Karpas-422 (cell line): ENCODE measurements around the gene NFE2L3. TPM values are rescaled to one million over a fixed set of nuclear protein-coding genes. Genes with fewer than 3 reads are reported as not detected.
"Not testable (repeated sequence)": the region's sequence is repeated elsewhere in the genome, so short reads cannot be mapped to it uniquely, and the experiment has no call there.

Source experiments
- DNase-seq: peaks from one replicate; pipeline ENCODE4 v3.0.0-alpha.2; 2015
- H2AFZ ChIP-seq: fragments of 200-600 bp; sonication (generic); 2 replicates; pipeline ENCODE4 v1.6.1; 2014; ENCODE audit warnings: antibody characterized with exemption, low read length, mixed read lengths
- H3K27ac ChIP-seq: fragments of 200-600 bp; sonication (generic); 2 replicates; pipeline ENCODE4 v1.5.1; 2014; ENCODE audit warnings: mild to moderate bottlenecking, low read length, moderate library complexity
- H3K27me3 ChIP-seq: fragments of 200-600 bp; sonication (generic); 2 replicates; pipeline ENCODE4 v1.6.1; 2014; ENCODE audit warnings: low read length, mixed read lengths
- H3K36me3 ChIP-seq: fragments of 200-600 bp; sonication (generic); 2 replicates; pipeline ENCODE4 v1.6.1; 2014; ENCODE audit warnings: low read length, mixed read lengths; ENCODE audit not compliant: insufficient read depth
- H3K4me1 ChIP-seq: fragments of 200-600 bp; sonication (generic); 2 replicates; pipeline ENCODE4 v1.6.1; 2014; ENCODE audit warnings: mild to moderate bottlenecking, low read length, mixed read lengths
- H3K4me2 ChIP-seq: fragments of 200-600 bp; sonication (generic); 2 replicates; pipeline ENCODE4 v1.6.1; 2014; ENCODE audit warnings: low read length, low read depth, mild to moderate bottlenecking; ENCODE audit not compliant: poor library complexity, severe bottlenecking
- H3K4me3 ChIP-seq: fragments of 200-600 bp; sonication (generic); 2 replicates; pipeline ENCODE4 v1.5.1; 2014; ENCODE audit warnings: mild to moderate bottlenecking, antibody characterized with exemption, low read length, mixed read lengths
- H3K79me2 ChIP-seq: fragments of 200-600 bp; sonication (generic); 2 replicates; pipeline ENCODE4 v1.6.1; 2014; ENCODE audit warnings: mild to moderate bottlenecking, low read length, mixed read lengths
- H3K9ac ChIP-seq: fragments of 200-600 bp; sonication (generic); 2 replicates; pipeline ENCODE4 v1.6.0; 2014; ENCODE audit warnings: low read length
- H3K9me2 ChIP-seq: fragments of 200-600 bp; sonication (generic), shearing (Covaris generic); replicated peaks from 2 replicates; pipeline ENCODE4 v1.6.0; 2014; ENCODE audit warnings: mild to moderate bottlenecking, low read length, moderate library complexity; ENCODE audit not compliant: insufficient read depth
- H3K9me3 ChIP-seq: fragments of 300-700, 200-600 bp; sonication (generic); 2 replicates; pipeline ENCODE4 v1.6.1; 2014; ENCODE audit warnings: low read length, mixed read lengths
- H4K20me1 ChIP-seq: fragments of 200-600 bp; sonication (generic); 2 replicates; pipeline ENCODE4 v1.6.1; 2014; ENCODE audit warnings: mild to moderate bottlenecking, antibody characterized with exemption, low read length, low read depth; ENCODE audit not compliant: insufficient read depth
- total RNA-seq: library from RNA; depleted of rRNA; stranded (reverse); fragments of >200 nt; shearing (Covaris generic); gene quantifications from 2 replicates; pipeline ENCODE4 v1.2.3, GENCODE V29; 2014; ENCODE audit warnings: low replicate concordance

Gene NFE2L3
- total RNA-seq, 1 experiment from 2014 or later: not detected

GRCh38 chr7:26168458-26169023, 16.5 kb downstream of the NFE2L3 start:
- Histone ChIP-seq H3K27me3 (no peaks in the 10 kb centered on the region), H4K20me1 (no peaks in the 10 kb centered on the region), H3K4me1 (no peaks in the 10 kb centered on the region), H3K27ac (no peak overlapping the region), H3K36me3 (no peaks in the 10 kb centered on the region), H2AFZ (no peak overlapping the region), H3K4me3 (no peak overlapping the region), H3K9ac (no peak overlapping the region), H3K4me2 (no peak overlapping the region), H3K79me2 (no peaks in the 10 kb centered on the region), H3K9me2 (no peaks in the 10 kb centered on the region), H3K9me3 (no peaks in the 10 kb centered on the region)
- DNase-seq: no peak

GRCh38 chr7:26169271-26169670, 17.3 kb downstream of the NFE2L3 start:
- H3K9ac ChIP-seq: no peak overlapping the region
- H4K20me1 ChIP-seq: no peaks in the 10 kb centered on the region
- H3K9me3 ChIP-seq: no peaks in the 10 kb centered on the region
- no peaks in the 10 kb centered on the region for H3K9me2 ChIP-seq
- H3K4me2 ChIP-seq: no peak overlapping the region
- no peak overlapping the region for H3K4me3 ChIP-seq
- H2AFZ ChIP-seq: no peak overlapping the region
- H3K36me3 ChIP-seq: no peaks in the 10 kb centered on the region
- DNase-seq: no peak
- H3K27me3 ChIP-seq: no peaks in the 10 kb centered on the region
- no peak overlapping the region for H3K27ac ChIP-seq
- H3K79me2 ChIP-seq: no peaks in the 10 kb centered on the region
- H3K4me1 ChIP-seq: no peaks in the 10 kb centered on the region

DNA sequence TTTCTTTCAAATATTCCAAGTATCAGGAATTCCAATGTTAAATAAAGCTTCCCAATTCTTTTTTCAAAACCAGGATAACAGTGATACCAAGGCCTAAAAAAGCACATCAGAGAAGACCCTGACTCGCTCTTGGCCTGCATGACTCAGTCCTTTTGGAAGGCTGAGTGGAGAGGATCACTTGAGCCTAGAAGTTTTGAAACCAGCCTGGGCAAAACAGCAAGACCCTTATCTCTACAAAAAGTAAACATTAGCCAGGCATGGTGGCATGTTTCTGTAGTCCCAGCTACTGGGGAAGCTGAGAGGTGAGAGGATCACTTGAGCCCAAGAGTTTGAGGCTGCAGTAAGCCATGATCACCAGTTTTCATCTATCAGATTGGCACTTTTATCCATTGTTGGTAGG, 18.7 kb downstream of the NFE2L3 start:
- H3K4me1 ChIP-seq: no peaks in the 10 kb centered on the region
- H3K79me2 ChIP-seq: no peaks in the 10 kb centered on the region
- no peaks in the 10 kb centered on the region for H3K36me3 ChIP-seq
- H4K20me1 ChIP-seq: no peaks in the 10 kb centered on the region
- no peaks in the 10 kb centered on the region for H3K27me3 ChIP-seq
- no peak overlapping the region for H3K4me3 ChIP-seq
- no peak overlapping the region for H3K9ac ChIP-seq
- H2AFZ ChIP-seq: no peak overlapping the region
- no peak overlapping the region for H3K4me2 ChIP-seq
- no peak overlapping the region for H3K27ac ChIP-seq
- no peaks in the 10 kb centered on the region for H3K9me3 ChIP-seq
- no peak for DNase-seq
- H3K9me2 ChIP-seq: no peaks in the 10 kb centered on the region

DNA sequence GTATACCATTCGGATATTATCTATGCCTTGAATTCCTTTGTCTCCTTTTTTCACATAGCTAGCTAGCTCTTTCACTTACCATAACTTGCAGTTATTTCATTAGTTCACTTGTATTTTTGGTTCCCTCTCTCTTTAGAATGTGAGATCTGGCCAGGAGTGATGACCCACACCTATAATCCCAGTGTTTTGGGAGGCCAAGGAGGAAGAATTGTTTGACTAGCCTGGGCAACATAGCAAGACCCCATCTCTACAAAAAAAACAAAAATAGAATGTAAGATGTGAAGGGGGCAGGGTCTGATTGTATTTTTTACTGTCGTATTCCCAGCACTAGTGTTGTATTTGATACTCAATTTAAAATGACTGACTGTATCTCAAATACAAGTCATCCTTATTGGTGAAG, 19.6 kb downstream of the NFE2L3 start:
- DNase-seq: no peak
- Histone ChIP-seq H3K9ac (no peak overlapping the region), H3K4me1 (no peaks in the 10 kb centered on the region), H3K9me2 (no peaks in the 10 kb centered on the region), H3K36me3 (no peaks in the 10 kb centered on the region), H2AFZ (no peak overlapping the region), H3K4me3 (no peak overlapping the region), H3K27ac (no peak overlapping the region), H4K20me1 (no peaks in the 10 kb centered on the region), H3K27me3 (no peaks in the 10 kb centered on the region), H3K4me2 (no peak overlapping the region), H3K9me3 (no peaks in the 10 kb centered on the region), H3K79me2 (no peaks in the 10 kb centered on the region)

GRCh38 chr7:26172048-26172447, 20.1 kb downstream of the NFE2L3 start:
- H3K4me3 ChIP-seq: no peak overlapping the region
- H4K20me1 ChIP-seq: no peaks in the 10 kb centered on the region
- H3K27ac ChIP-seq: no peak overlapping the region
- no peaks in the 10 kb centered on the region for H3K4me1 ChIP-seq
- no peaks in the 10 kb centered on the region for H3K9me3 ChIP-seq
- H3K36me3 ChIP-seq: no peaks in the 10 kb centered on the region
- no peak overlapping the region for H3K9ac ChIP-seq
- no peaks in the 10 kb centered on the region for H3K9me2 ChIP-seq
- H3K27me3 ChIP-seq: no peaks in the 10 kb centered on the region
- H3K79me2 ChIP-seq: no peaks in the 10 kb centered on the region
- no peak overlapping the region for H2AFZ ChIP-seq
- no peak overlapping the region for H3K4me2 ChIP-seq
- DNase-seq: no peak

GRCh38 chr7:26175903-26176302, 23.9 kb downstream of the NFE2L3 start:
- not testable (repeated sequence) for H3K79me2 ChIP-seq, H3K27me3 ChIP-seq, H3K9me3 ChIP-seq, H3K9ac ChIP-seq, DNase-seq, H3K4me1 ChIP-seq, H3K4me2 ChIP-seq, H3K36me3 ChIP-seq, H3K27ac ChIP-seq, H3K4me3 ChIP-seq, H2AFZ ChIP-seq, H3K9me2 ChIP-seq, H4K20me1 ChIP-seq

GRCh38 chr7:26176696-26177095, 24.7 kb downstream of the NFE2L3 start:
- not testable (repeated sequence) for H3K9me2 ChIP-seq, H3K27ac ChIP-seq, DNase-seq, H3K9me3 ChIP-seq, H4K20me1 ChIP-seq, H3K4me2 ChIP-seq, H3K9ac ChIP-seq, H3K4me1 ChIP-seq, H2AFZ ChIP-seq, H3K79me2 ChIP-seq, H3K36me3 ChIP-seq, H3K27me3 ChIP-seq, H3K4me3 ChIP-seq

DNA sequence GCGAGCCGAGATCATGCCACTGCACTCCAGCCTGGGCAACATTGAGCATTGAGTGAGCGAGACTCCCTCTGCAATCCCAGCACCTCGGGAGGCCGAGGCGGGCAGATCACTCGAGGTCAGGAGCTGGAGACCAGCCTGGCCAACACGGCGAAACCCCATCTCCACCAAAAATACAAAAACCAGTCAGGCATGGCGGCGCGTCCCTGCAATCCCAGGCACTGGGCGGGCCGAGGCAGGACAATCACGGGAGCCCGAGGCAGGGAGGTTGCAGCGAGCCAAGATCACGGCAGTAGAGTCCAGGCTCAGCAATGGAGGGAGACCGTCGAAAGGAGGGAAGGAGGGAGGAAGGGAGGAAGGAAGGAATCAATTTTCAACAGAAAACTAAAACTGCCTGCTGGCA, 25.3 kb downstream of the NFE2L3 start:
- H3K9ac ChIP-seq, H3K4me2 ChIP-seq, H2AFZ ChIP-seq, H3K27ac ChIP-seq, H4K20me1 ChIP-seq, H3K36me3 ChIP-seq, DNase-seq, H3K9me3 ChIP-seq, H3K4me3 ChIP-seq, H3K9me2 ChIP-seq, H3K4me1 ChIP-seq, H3K27me3 ChIP-seq, H3K79me2 ChIP-seq: not testable (repeated sequence)
